ENCODE results near the gene NMUR1.

DNA sequence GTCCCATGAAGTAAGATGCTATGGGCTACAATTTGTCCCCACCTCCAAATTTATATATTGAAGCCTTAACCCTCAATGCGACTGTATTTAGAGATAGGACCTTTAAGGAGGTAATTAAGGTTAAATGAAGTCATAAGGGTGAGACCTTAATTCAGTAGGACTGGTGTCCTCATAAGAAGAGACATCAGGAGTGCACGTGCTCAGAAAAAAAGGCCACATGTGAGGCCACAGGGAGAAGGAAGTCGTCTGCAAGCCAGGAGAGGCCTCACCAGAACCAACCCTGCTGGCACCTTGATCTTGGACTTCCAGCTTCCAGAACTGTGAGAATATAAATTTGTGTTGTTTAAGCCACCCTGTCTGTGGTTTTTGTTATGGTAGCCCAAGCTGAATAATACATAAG, 36.9 kb upstream of the NMUR1 start:
- TF ChIP-seq EZH2phosphoT487 (IDR thresholded peaks at IDR 0.05; ENCODE audit: unreplicated experiment) (no peak), POLR2AphosphoS5 (IDR thresholded peaks at IDR 0.05; ENCODE audit: low read depth) (no peak), EZH2 (IDR thresholded peaks at IDR 0.05; ENCODE audit: low read depth, unreplicated experiment) (no peak), CREB1 (CRISPR knock-in tag; IDR thresholded peaks at IDR 0.05; ENCODE audit: low read depth) (no peak), JUNB (IDR thresholded peaks at IDR 0.05; ENCODE audit: unreplicated experiment) (no peak), STAT1 (IDR thresholded peaks at IDR 0.05; ENCODE audit: unreplicated experiment) (no peak), REST (IDR thresholded peaks at IDR 0.05; ENCODE audit: unreplicated experiment) (no peak)
- TF ChIP-seq, protein P1, sequence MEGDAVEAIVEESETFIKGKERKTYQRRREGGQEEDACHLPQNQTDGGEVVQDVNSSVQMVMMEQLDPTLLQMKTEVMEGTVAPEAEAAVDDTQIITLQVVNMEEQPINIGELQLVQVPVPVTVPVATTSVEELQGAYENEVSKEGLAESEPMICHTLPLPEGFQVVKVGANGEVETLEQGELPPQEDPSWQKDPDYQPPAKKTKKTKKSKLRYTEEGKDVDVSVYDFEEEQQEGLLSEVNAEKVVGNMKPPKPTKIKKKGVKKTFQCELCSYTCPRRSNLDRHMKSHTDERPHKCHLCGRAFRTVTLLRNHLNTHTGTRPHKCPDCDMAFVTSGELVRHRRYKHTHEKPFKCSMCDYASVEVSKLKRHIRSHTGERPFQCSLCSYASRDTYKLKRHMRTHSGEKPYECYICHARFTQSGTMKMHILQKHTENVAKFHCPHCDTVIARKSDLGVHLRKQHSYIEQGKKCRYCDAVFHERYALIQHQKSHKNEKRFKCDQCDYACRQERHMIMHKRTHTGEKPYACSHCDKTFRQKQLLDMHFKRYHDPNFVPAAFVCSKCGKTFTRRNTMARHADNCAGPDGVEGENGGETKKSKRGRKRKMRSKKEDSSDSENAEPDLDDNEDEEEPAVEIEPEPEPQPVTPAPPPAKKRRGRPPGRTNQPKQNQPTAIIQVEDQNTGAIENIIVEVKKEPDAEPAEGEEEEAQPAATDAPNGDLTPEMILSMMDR (conservative IDR thresholded peaks at IDR 0.05; ENCODE audit: low read depth in 2 of 2), result no peak
- TF ChIP-seq, protein P2, sequence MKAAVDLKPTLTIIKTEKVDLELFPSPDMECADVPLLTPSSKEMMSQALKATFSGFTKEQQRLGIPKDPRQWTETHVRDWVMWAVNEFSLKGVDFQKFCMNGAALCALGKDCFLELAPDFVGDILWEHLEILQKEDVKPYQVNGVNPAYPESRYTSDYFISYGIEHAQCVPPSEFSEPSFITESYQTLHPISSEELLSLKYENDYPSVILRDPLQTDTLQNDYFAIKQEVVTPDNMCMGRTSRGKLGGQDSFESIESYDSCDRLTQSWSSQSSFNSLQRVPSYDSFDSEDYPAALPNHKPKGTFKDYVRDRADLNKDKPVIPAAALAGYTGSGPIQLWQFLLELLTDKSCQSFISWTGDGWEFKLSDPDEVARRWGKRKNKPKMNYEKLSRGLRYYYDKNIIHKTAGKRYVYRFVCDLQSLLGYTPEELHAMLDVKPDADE (IDR thresholded peaks at IDR 0.05), result no peak
